ENCODE results near the gene MRPL10.

MRPL10 gene

GRCh38 chr17:47818002-47818695 is 13.2 kb downstream of the MRPL10 start:
- DNase-seq (ENCODE audit: low spot score), result no peak
- no peak for TF ChIP-seq CTCF (IDR thresholded peaks at IDR 0.05; ENCODE audit: extremely low read depth, missing control alignments)

GRCh38 chr17:47816947-47817346 is 14.4 kb downstream of the MRPL10 start:
- no peak for DNase-seq (ENCODE audit: low spot score)
- TF ChIP-seq CTCF (IDR thresholded peaks at IDR 0.05; ENCODE audit: extremely low read depth, missing control alignments), result no peak

- no peak for TF ChIP-seq CTCF (IDR thresholded peaks at IDR 0.05; ENCODE audit: extremely low read depth, missing control alignments)
- DNase-seq (ENCODE audit: low spot score), result no peak
These were observed 15.1 kb downstream of the MRPL10 start for GRCh38 chr17:47816111-47816735.

GRCh38 chr17:47815106-47815918 is 16.0 kb downstream of the MRPL10 start:
- DNase-seq (ENCODE audit: low spot score), result no peak
- no peak for TF ChIP-seq CTCF (IDR thresholded peaks at IDR 0.05; ENCODE audit: extremely low read depth, missing control alignments)

GRCh38 chr17:47813512-47814031 is 17.8 kb downstream of the MRPL10 start:
- no peak for TF ChIP-seq CTCF (IDR thresholded peaks at IDR 0.05; ENCODE audit: extremely low read depth, missing control alignments)
- DNase-seq (ENCODE audit: low spot score), result no peak

GRCh38 chr17:47813077-47813476 is 18.3 kb downstream of the MRPL10 start:
- no peak for TF ChIP-seq CTCF (IDR thresholded peaks at IDR 0.05; ENCODE audit: extremely low read depth, missing control alignments)
- DNase-seq (ENCODE audit: low spot score), result no peak
